ENCODE measurements around the gene EIF3J.
"Not testable (repeated sequence)": the region's sequence is repeated elsewhere in the genome, so short reads cannot be mapped to it uniquely, and the experiment has no call there.

EIF3J gene, protein sequence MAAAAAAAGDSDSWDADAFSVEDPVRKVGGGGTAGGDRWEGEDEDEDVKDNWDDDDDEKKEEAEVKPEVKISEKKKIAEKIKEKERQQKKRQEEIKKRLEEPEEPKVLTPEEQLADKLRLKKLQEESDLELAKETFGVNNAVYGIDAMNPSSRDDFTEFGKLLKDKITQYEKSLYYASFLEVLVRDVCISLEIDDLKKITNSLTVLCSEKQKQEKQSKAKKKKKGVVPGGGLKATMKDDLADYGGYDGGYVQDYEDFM

DNA sequence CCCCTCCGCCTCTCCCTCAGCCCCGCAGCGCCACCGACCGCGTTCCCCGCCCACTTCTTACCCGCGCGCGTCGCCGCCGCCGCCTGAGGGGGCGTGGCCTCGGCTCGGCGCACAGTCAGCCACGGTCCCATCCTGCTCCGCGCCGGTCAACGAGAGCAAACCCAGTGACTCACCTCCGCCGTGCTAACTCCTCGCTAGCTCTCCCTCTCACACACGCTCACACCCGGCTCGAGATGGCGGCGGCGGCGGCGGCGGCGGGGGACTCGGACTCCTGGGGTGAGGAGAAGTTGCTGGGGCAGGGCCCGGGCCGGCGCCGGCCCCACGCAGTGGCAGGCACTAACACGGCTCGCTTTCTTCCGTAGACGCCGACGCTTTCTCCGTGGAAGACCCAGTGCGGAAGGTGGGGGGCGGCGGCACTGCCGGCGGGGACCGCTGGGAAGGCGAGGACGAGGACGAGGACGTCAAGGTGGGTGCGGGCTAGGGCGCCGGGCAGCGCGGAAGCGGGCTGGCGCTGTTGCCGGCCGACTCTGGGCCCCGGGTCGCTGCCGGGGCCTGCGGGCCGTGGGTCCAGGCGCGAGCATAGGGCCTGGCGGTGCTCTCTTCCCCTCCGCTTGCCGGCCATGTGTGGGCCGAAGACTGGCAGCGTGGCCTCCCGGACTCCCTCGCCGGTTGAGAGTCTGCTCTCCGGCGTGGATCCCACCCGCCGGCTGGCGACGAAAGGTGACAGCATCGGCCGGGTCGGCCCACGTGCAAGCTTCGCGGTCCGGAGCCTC is at the start of gene EIF3J:
TSS of gene EIF3J (plus strand) at position 186 of the 773 bp plus-strand sequence. CDS start at position 234, 48 bp downstream.
- DNase-seq (ENCODE audit: low read depth in 2 of 2): peak; percentile 87 to 89

DNA sequence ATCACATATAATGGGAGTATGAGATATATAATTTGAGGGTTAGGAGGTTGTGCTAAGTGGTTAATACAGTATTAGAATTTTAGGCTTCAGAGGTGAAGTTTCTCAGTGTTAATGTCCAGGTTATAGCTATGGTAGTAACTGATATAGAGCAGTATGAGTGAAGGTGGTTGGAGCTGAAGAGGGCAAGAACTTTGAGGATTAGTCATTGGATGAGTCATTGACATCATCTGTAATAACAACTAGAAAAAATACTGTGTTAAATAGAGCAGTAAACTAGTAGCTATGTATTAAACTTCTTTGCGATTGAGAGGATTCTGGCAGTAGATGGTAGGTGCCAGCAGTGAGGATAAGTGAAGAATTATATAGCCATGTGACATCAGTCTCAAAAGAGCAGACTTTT is 47.5 kb upstream of the EIF3J start:
- no peak for DNase-seq (ENCODE audit: low read depth in 2 of 2)

DNA sequence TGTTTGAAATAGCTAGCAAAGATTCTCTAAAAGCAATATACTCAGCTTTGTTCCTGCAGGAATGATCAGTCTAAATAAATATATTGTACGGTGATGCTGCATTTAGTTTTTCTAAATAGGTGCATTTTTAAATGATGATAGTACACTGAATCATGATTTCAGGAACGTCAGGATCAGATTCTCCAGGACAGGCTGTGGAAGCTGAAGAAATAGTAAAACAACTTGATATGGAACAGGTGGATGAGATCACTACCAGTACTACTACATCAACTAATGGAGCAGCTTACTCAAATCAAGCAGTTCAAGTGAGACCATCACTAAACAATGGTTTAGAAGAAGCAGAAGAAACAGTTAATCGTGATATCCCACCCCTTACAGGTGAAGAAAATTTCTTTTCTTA is 46.3 kb upstream of the EIF3J start:
- no peak for DNase-seq (ENCODE audit: low read depth in 2 of 2)

DNA sequence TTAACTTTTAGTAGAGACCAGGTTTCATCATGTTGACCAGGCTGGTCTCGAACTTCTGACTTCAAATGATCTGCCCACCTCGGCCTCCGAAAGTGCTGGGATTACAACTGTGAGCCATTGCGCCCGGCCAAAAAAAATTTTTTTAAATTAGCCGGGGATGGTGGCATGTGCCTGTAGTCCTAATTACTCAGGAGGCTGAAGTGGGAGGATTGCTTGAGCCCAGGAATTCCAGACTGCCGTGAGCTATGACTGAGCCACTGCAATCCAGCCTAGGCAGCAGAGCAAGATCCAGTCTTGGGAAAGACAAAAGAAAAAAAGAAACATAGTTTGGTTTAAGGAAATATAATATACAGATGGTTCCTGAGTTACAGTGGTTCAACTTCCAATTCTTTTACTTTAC is 44.9 kb upstream of the EIF3J start:
- DNase-seq (ENCODE audit: low read depth in 2 of 2): no peak

DNA sequence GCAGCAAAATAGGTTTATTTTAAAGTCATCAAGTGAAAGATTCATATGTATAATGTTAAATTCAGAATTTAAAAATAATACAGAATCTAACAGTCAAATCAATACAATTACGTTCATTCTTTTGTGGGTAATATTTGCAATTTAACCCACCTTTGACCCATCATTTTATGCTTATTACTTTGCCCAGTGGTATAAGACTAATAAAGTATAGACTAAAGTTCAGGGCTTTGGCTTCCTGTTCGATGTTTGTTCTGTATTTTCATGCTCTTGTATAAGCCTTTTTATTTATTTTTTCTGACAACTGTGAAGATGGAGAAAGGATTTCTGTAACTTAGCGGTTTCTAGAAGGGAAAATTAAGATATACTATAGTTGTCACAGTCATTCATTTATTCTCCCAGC is 44.3 kb upstream of the EIF3J start:
- no peak for DNase-seq (ENCODE audit: low read depth in 2 of 2)

DNA sequence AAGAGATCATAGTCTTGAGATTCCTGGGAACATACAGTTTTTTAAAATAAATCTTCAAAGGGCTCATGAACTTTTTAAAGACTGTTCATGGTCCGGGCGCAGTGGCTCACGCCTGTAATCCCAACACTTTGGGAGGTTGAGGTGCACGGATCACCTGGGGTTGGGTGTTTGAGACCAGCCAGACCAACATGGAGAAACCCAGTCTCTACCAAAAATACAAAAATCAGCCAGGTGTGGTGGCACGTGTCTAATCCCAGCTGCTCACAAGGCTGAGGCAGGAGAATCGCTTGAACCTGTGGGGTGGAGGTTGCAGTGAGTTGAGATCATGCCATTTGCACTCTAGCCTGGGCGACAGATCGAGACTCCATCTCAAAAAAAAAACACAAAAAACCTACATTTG is 41.4 kb upstream of the EIF3J start:
- DNase-seq (ENCODE audit: low read depth in 2 of 2): no peak

DNA sequence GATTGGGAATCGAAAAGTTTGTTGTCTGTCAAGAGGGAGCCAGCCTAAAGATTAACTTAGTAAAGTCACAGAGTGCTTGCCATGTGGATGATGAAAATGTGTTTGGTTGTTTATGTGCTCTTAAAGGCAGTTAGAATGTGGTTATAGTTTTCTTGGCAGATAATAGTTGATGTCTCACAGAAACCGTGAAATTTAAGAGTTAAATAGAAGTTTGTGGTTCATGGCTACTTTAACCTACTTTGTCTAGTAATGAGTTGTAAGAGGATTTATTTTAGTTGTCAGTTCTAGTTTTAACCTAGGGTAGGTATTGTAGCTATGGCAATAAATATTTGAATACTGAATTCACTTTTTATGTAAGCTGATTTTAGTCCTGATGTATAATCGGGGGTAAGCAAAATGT is 36.4 kb upstream of the EIF3J start:
- no peak for DNase-seq (ENCODE audit: low read depth in 2 of 2)

DNA sequence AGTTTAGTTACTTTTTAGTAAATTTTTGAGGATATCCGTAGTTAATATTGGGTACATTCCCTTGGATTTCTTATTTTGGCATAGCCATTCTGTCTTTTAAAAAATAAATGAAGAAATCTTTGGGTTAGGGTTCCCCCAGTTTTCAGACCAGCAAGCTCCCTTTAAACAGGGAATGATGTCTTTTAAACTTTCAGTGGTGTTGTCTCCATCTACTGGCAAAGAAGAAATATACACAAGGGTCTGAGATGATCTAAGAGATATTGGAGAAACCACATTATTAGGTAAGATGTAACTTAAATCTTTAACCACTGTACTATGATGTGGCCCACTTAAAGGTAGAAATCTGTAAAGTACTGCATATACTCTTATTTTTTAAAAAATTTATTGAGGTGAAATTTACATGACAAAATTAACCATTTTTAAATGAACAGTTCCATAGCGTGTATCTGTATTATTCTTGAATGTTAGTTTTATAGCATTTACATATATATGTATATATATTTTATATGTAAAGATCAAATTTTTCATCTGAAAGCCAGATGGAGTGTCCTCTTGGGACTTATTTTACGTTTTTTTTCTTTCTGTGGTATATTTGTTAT is 35.1 kb upstream of the EIF3J start:
- no peak for DNase-seq (ENCODE audit: low read depth in 2 of 2)

DNA sequence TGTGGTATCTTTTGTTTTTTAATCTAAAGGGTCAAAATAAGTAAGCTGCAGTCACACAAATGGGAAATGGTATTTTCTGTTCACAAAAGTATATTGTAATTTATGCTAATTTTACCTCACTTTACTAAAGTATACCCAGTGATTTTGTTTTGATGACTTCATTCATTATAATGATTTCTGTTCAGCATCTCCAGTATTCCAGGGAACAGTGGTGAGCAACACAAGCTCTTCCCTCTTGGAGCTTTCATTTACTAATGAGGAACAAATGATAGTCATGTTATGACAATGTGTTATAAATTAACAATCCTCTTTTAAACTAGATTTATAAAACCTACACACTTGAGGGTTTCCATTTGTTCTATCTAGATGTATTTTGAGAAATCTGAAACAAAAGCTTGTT is 20.5 kb upstream of the EIF3J start:
- no peak for DNase-seq (ENCODE audit: low read depth in 2 of 2)

DNA sequence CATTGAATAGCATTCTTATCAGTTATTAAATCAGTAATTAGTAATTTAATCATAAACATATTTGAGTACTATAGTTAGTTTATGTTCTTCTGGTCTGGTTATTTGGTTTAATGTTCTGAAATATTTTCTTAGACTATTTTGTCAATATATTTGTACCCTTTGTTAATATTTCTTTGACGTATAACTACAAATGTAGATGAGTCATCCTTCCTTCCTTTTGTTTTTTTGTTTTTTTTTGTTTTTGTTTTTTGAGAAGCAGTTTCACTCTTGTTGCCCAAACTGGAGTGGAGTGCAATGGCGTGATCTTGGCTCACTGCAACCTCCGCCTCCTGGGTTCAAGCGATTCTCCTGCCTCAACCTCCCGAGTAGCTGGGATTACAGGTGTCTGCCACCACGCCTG is 17.4 kb upstream of the EIF3J start:
- no peak for DNase-seq (ENCODE audit: low read depth in 2 of 2)

DNA sequence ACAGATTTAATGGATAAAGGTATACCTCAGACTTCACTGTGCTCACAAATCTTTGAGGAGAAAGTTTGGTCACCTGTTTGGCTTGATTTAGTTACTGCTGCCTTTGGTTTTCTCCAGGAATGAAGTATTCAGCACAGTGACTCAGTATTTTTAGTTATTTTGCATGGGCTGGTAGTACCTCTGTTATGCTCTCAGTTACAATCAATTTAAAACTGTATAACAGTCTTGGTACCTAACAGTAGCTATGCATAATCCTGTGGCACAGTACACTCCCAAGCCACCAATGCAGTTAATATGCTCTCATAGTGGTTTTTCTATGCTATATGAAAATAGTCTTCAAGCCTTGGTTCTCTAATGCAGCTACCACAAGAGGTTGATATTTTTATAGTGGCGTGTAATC is 11.9 kb upstream of the EIF3J start:
- DNase-seq (ENCODE audit: low read depth in 2 of 2): no peak

DNA sequence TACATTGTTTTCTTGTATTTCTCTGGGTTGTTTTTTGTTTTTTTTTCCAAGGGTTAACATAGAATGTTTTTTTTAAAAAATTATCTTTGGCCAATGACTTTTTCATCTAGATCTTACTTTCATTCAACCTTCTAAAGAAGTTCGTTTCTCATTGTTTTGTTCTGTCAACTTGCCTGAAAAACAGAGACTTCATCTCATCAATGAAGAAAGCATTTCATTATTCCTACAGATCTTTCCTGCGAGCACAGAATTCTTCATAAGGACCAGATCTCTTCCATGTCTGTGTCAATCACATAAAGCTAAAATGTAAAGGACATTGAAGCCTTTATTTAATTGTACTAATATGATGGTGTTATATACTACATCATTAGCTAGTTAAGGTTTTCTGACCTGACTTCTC is 9.7 kb upstream of the EIF3J start:
- no peak for DNase-seq (ENCODE audit: low read depth in 2 of 2)

DNA sequence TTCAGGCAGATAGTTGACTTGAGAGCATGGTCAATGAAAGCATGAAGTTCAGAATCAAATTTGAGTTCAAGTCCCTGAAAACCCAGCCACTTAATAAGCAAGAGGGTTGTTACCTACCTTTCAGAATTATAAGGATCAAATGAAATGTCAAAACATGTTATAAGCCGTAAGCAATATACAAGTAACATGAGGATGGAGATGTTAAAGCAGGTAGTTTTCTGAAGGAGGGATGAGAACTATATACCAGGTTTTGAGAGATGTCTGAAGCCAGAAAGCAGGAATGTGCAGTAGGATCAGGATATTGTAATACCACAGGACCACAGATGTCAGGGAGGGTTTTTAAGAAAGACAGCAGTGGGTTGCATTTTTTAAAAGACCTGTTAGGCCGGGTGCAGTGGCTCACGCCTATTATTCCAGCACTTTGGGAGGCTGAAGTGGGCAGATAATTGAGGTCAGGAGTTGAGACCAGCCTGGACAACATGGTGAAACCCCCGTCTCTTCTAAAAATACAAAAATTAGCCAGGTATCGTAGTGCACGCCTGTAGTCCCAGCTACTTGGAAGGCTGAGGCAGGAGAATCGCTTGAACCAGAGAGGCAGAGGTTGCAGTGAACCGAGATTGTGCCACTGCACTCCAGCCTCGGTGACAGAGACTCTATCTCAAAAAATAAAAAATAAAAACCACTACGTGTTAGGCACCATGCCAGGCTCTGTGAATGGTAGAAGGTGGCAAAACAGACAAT is 6.9 kb upstream of the EIF3J start:
- no peak for DNase-seq (ENCODE audit: low read depth in 2 of 2)

DNA sequence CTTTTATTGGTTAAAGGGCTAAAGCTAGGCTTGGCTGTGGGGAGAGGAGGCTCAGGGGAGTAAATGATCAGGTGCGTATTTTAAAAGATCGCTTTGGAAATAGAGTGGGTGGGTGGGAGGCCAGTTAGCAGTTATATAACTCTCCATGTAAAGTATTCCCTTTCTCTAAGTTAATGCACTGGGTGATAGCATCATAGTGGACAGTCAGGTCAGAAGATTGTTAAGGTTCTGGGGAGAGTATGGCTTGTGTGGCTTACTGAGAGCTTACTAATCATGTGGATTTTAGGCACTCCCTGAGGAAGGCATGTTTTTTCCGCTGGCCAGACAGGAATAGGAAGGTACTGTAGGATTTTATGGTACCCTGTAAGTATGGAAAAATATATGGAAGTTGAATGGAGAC is 6.3 kb upstream of the EIF3J start:
- DNase-seq (ENCODE audit: low read depth in 2 of 2): no peak

DNA sequence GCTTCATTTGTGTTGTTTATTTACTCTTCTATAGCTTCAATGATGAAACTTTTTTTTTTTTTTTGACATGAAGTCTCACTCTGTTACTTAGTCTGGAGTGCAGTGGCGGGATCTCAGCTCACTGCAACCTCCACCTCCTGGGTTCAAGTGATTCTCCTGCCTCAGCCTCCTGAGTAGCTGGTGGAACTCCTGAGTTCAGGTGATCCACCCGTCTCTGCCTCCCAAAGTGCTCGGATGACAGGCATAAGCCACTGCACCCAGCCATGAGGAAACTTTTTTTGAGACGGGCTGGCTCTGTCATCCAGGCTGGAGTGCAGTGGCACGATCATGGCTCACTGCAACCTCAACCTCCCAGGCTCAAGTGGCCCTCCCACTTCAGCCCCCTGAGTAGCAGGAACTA is 4.7 kb upstream of the EIF3J start:
- not testable (repeated sequence) for DNase-seq (ENCODE audit: low read depth in 2 of 2)

DNA sequence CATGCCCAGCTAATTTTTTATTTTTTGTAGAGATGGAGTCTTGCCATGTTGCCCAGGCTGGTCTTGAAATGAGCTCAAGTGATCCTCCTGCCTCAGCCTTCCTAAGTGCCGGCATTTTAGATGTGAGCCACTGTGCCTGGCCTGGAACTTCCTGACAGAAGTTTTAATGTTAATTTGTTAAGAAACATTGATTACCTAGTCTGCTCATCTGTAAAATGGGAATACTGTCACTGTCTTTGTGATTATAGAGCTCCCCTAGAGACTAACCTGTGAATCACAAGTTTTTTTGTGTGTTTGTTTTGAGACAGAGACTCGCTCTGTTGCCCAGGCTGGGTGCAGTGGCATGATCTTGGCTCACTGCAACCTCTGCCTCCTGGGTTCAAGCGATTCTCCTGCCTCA is 4.3 kb upstream of the EIF3J start:
- no peak for DNase-seq (ENCODE audit: low read depth in 2 of 2)

DNA sequence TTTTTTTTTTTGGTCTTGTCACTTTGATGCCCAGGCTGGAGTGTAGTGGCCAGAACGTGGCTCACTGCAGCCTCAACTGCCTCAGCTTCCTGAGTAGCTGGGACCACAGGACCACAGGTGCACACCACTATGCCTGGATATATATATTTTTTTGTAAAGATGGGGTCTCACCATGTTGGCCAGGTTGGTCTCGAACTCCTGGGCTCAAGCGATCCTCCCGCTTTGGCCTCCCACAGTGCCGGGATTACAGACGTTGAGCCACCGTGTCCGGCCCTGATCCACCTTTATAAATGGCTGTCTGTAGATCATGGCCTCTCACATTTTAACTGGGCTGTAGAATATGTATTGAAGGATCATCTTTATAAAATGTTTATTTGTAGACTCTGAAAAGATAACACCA is 1.9 kb upstream of the EIF3J start:
- no peak for DNase-seq (ENCODE audit: low read depth in 2 of 2)

DNA sequence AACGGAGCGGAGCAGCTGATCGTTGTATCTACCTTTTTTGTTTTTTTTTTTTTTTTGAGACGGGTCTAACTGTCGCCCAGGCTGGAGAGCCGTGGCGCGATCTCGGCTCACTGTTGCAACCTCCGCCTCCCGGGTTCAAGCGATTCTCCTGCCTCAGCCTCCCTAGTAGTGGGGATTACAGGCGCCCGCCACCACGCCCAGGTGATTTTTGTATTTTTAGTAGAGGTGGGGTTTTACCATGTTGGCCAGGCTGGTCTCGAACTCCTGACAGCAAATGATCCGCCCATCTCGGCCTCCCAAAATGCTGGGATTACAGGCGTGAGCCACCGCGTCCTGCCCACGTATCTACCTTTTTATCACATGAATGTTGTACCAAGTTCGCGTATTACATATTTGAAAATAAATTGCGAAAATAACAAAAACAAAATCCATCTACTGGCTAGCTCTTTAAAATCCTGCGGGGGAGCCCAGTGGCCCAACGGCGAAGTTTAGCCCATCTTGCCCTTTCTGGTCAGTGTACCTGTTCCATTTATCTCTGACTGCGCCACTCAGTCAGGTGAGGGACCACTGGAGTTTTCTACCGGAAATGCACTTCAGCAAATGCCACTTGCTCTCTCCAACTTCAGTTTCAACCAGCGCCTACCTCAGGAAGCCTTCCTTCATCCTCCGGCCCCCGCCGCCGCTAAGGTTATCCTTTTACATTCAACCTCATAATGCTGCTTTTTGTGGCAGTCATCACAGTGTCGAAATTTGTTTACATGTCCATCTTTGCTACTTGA is 1.2 kb upstream of the EIF3J start:
- DNase-seq (ENCODE audit: low read depth in 2 of 2): peak in 1 of 2 experiments; percentile 11

DNA sequence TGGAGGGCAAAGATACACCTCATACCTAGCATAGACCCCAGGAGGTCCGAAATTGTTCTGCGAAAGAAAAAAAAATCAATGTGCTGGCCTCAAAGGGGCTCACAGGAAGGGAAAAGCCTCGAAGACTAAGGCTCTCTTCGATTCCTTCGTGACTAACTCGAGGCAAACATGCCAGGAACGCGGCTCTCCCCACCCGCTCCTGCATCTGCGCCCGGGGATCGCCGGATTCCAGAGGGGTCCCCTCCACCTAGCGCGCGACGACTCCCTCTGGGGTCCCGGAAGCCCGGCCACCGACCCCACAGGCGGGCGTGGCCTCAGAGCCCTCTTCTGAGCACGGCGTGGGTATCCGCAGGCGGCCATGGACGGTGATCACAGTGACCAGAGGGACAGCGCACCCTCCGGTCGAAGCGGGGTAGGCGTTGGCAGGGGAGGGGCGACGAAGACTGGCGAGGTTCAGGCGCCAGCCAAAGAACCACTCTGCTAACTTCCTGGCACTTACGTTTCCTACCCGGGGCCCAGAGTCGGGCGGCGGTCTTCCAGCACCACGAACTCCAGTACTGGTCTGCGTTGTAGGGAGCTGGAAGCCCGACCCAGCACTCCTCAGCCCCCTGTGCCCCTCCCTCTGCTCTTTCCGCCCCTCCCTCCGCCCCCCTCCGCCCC is 515 bp upstream of the EIF3J start:
- no peak for DNase-seq (ENCODE audit: low read depth in 2 of 2)

DNA sequence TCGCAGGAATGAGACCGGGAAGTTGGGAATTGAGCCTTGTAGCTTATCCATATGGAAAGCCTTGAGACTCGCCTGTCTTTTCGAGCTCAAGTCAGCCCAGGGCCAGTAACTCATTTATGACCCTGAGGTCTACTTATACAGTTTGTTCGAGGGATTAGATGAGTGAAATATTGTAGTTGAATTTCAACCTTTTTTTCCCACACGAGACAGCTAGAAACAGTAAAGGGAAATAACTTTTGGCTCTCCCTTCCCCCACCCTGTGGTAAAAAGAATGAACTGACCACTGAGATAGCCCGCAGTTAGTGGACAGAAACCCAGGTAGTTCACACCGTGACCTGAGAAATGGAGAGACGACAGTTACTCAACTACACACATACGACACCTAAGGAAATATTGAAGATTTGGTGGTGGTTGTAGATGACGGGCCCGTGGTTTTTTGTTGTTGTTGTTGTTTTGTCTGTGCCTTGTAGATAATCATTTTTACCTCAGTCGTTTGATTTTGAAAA is 841 bp downstream of the EIF3J start:
- no peak for DNase-seq (ENCODE audit: low read depth in 2 of 2)

Data from stimulated activated CD4-positive, alpha-beta T cell treated with anti-CD3 and anti-CD28 coated beads, Interleukin-12 subunit alpha, Interleukin-12 subunit beta, amount 100 ng/mL, for 24 hours (primary cell).